Smooth muscle cell (in vitro differentiated cells): Measurements from ENCODE around the gene P2RX3. TPM values are rescaled to one million over a fixed set of nuclear protein-coding genes. Genes with fewer than 3 reads are reported as not detected.

Source experiments
- DNase-seq: peaks from one replicate; lab custom pipeline; 2025; ENCODE audit not compliant: unreplicated experiment; lab: John Stamatoyannopoulos, UW
- H2AFZ ChIP-seq: fragments of 200-600 bp; sonication (generic); 2 replicates; pipeline ENCODE4 v1.6.0; 2016; ENCODE audit warnings: antibody characterized with exemption, low read depth, mild to moderate bottlenecking
- H3F3A ChIP-seq: fragments of 200-600 bp; sonication (generic); 2 replicates; pipeline ENCODE4 v1.6.0; 2017; ENCODE audit warnings: antibody characterized with exemption, low read depth
- H3K27ac ChIP-seq: fragments of 200-600 bp; sonication (generic); 2 replicates; pipeline ENCODE4 v1.5.1; 2016; ENCODE audit warnings: low read depth, mild to moderate bottlenecking
- H3K27me3 ChIP-seq: fragments of 200-600 bp; sonication (generic); 2 replicates; pipeline ENCODE4 v1.6.1; 2016; ENCODE audit warnings: low read depth, mild to moderate bottlenecking
- H3K36me3 ChIP-seq: fragments of 200-600 bp; sonication (generic); 2 replicates; pipeline ENCODE4 v1.5.1; 2016; ENCODE audit warnings: low read depth
- H3K4me1 ChIP-seq: fragments of 200-600 bp; sonication (generic); 2 replicates; pipeline ENCODE4 v1.5.1; 2016; ENCODE audit warnings: low read depth
- H3K4me2 ChIP-seq: fragments of 200-600 bp; sonication (generic); 2 replicates; pipeline ENCODE4 v1.6.0; 2016; ENCODE audit warnings: mild to moderate bottlenecking
- H3K4me3 ChIP-seq: fragments of 200-600 bp; sonication (generic); 2 replicates; pipeline ENCODE4 v1.5.1; 2016; ENCODE audit warnings: mild to moderate bottlenecking
- H3K79me2 ChIP-seq: fragments of 200-600 bp; sonication (generic); 2 replicates; pipeline ENCODE4 v1.6.0; 2016; ENCODE audit warnings: low read depth, mild to moderate bottlenecking
- H3K9ac ChIP-seq: fragments of 200-600 bp; sonication (generic); 2 replicates; pipeline ENCODE4 v1.6.0; 2016; ENCODE audit warnings: low read depth
- H3K9me3 ChIP-seq: fragments of 200-600 bp; sonication (generic); replicated peaks from 2 replicates; pipeline ENCODE4 v1.5.1; 2016; ENCODE audit warnings: low read depth
- H4K20me1 ChIP-seq: fragments of 200-600 bp; sonication (generic); 2 replicates; pipeline ENCODE4 v1.6.0; 2016; ENCODE audit warnings: low read depth
- WGBS: methylation state at CpG from one replicate; pipeline ENCODE4 v1.1.7; 2016; ENCODE audit warnings: low lambda C conversion rate; 5-methylcytosine and 5-hydroxymethylcytosine counted together
- polyA plus RNA-seq: library from polyadenylated mRNA; unstranded; fragments of >200 nt; fragmentation: Nextera tagmentation; extraction: Ambion mirVana; gene quantifications from 2 replicates; pipeline ENCODE4 v1.2.1, GENCODE V29; 2016
- total RNA-seq: library from RNA; depleted of rRNA; stranded (reverse); fragments of >200 nt; gene quantifications from 2 replicates; pipeline ENCODE4 v1.2.3, GENCODE V29; 2014
- TF ChIP-seq, protein P1 (sequence below): fragments of 200-600 bp; sonication (generic); IDR thresholded peaks from 2 replicates; pipeline ENCODE4 v1.5.1; 2017; ENCODE audit warnings: borderline replicate concordance, mild to moderate bottlenecking, antibody characterized with exemption; ENCODE audit not compliant: insufficient read depth, poor library complexity, severe bottlenecking

P2RX3 gene
- total and polyA plus RNA-seq, 2 experiments from 2014 or later = 0.19 TPM; not detected in 1

DNA sequence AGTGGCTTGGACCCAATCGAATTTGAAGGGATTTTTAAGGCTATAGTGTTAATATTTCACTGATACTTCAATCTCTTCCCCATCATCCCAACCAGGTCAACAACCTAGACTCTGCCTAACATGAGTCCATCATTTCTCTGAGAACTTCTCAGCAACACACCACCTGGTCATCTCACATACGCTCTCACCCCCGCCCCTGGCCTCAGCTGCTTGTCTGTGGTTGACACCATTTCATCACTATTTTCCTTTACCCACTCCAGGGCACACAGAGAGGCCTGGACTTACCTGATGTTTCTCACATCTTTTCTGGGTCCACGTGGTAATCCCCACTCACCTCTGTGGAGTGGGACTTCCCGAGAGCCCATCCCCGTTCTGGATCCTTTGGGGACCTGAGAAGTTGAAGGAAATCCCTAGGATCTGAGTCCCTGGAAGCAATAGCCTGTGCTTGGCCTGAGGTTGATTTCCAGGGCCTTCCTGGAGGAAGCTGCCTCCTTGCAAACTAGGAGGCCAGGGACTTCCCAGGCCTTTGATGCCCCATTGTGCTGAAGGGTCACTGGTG lies 3.2 kb downstream of the P2RX3 start:
- WGBS = 96% methylated on average over 5 of the region's 6 CpGs
- no peaks in the 10 kb centered on the region for H3F3A ChIP-seq
- no peak overlapping the region for H3K27ac ChIP-seq
- no peak overlapping the region for H3K4me3 ChIP-seq
- no peaks in the 10 kb centered on the region for H3K36me3 ChIP-seq
- no peak overlapping the region for H3K9ac ChIP-seq
- TF ChIP-seq, protein P1, sequence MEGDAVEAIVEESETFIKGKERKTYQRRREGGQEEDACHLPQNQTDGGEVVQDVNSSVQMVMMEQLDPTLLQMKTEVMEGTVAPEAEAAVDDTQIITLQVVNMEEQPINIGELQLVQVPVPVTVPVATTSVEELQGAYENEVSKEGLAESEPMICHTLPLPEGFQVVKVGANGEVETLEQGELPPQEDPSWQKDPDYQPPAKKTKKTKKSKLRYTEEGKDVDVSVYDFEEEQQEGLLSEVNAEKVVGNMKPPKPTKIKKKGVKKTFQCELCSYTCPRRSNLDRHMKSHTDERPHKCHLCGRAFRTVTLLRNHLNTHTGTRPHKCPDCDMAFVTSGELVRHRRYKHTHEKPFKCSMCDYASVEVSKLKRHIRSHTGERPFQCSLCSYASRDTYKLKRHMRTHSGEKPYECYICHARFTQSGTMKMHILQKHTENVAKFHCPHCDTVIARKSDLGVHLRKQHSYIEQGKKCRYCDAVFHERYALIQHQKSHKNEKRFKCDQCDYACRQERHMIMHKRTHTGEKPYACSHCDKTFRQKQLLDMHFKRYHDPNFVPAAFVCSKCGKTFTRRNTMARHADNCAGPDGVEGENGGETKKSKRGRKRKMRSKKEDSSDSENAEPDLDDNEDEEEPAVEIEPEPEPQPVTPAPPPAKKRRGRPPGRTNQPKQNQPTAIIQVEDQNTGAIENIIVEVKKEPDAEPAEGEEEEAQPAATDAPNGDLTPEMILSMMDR = no peak
- no peaks in the 10 kb centered on the region for H4K20me1 ChIP-seq
- H3K27me3 ChIP-seq = no peaks in the 10 kb centered on the region
- no peak overlapping the region for H3K4me2 ChIP-seq
- no peak for DNase-seq
- H3K4me1 ChIP-seq = peaks cover 20% of the 10 kb centered on the region
- H3K79me2 ChIP-seq = peaks cover 3% of the 10 kb centered on the region
- no peaks in the 10 kb centered on the region for H3K9me3 ChIP-seq
- H2AFZ ChIP-seq = no peak overlapping the region

DNA sequence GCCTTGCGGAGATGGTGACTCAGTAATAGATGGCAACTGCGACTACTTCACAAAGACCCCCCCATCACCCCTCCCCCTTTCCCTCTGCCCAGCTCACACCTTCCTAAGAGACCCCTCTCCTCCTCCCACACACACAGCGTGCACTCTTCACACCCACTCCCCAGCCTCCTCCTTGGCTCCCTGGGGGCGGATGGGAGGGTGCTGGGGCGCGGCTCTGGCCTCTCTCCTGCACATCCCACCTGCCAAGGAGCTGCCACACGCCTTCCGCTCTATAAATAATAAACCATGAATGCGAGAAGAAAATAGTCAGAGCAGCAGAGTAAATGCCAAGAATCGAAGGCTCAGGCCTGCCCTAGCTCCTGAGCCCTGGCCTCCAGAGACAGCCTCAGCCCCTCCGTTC lies 4.5 kb downstream of the P2RX3 start:
- no peak for DNase-seq
- Histone ChIP-seq H3K27me3 (no peaks in the 10 kb centered on the region), H3K27ac (no peak overlapping the region), H4K20me1 (no peaks in the 10 kb centered on the region), H3K9me3 (no peaks in the 10 kb centered on the region), H3F3A (no peaks in the 10 kb centered on the region), H3K4me3 (no peak overlapping the region), H3K9ac (no peak overlapping the region), H3K36me3 (no peaks in the 10 kb centered on the region), H3K4me2 (no peak overlapping the region), H3K4me1 (peaks cover 20% of the 10 kb centered on the region), H2AFZ (no peak overlapping the region), H3K79me2 (no peaks in the 10 kb centered on the region)
- TF ChIP-seq, protein P1 = no peak
- WGBS = 96% methylated on average over 10 of the region's 11 CpGs

DNA sequence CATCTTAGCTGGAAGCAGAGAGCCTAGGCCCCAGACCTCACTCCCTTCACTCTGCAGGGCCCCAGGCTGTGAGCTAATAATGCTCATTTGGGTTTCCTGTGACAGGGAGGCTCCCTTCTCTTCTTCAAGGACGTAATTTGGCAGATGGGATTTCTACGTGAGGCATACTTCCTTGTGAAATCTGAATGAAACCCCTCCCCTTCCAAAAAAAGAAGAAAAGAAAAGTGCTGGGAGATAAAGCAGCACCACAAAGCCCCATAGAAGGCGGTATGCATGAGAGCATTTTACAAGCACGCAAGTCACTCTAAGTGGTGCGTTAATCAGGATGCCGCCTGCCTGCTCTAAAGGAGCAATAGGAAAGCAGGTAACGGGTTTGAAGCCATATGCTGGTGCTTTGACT lies 5.7 kb downstream of the P2RX3 start:
- TF ChIP-seq, protein P1 = no peak
- 40% methylated on average over 7 of the region's 7 CpGs for WGBS
- no peaks in the 10 kb centered on the region for H3K27me3 ChIP-seq

DNA sequence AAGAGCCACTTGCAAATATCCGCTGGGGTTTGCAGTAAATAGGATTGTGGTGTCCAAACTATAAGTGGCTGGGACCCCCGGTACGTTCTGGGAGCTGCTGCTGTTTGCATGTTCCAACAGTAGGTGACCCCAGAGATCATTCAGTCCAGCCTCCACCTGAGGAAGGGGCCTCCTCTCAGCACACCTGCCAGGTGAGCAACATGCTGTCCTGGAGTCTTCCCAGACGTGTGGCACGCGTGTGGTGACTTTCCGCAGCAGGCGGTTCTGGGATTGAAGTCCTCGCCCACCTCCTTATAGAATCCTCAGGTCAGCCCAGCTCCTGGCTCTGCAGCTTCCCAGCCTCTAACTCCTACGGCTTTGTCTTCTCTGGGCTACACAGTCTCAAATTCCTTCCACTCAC lies 6.7 kb downstream of the P2RX3 start:
- peaks cover 10% of the 10 kb centered on the region for H3K4me1 ChIP-seq
- no peak overlapping the region for H3K9ac ChIP-seq
- no peaks in the 10 kb centered on the region for H4K20me1 ChIP-seq
- no peaks in the 10 kb centered on the region for H3K79me2 ChIP-seq
- no peak overlapping the region for H3K4me2 ChIP-seq
- TF ChIP-seq, protein P1 = no peak
- DNase-seq = no peak
- H2AFZ ChIP-seq = no peak overlapping the region
- H3K9me3 ChIP-seq = no peaks in the 10 kb centered on the region
- H3F3A ChIP-seq = no peaks in the 10 kb centered on the region
- H3K27me3 ChIP-seq = no peaks in the 10 kb centered on the region
- H3K36me3 ChIP-seq = no peaks in the 10 kb centered on the region
- no peak overlapping the region for H3K4me3 ChIP-seq
- WGBS = 97% methylated on average over 10 of the region's 10 CpGs
- no peak overlapping the region for H3K27ac ChIP-seq

More for the DNA sequence above, 5.7 kb downstream of the P2RX3 start:
- Histone ChIP-seq H3K4me1 (peaks cover 13% of the 10 kb centered on the region), H3K9ac (no peak overlapping the region), H3K79me2 (no peaks in the 10 kb centered on the region), H3K9me3 (no peaks in the 10 kb centered on the region), H3K36me3 (no peaks in the 10 kb centered on the region), H3F3A (no peaks in the 10 kb centered on the region), H3K27ac (no peak overlapping the region), H2AFZ (no peak overlapping the region), H3K4me2 (no peak overlapping the region), H4K20me1 (no peaks in the 10 kb centered on the region), H3K4me3 (no peak overlapping the region)
- no peak for DNase-seq
